BJ (cell line): ENCODE data around the gene SON. TPM values are rescaled to one million over a fixed set of nuclear protein-coding genes. Genes with fewer than 3 reads are reported as not detected.

Source experiments
- CTCF ChIA-PET: fragments of 350-600 bp; formaldehyde crosslinking; extraction: SDS; loops from one replicate; lab custom pipeline; 2021; ENCODE audit warnings: antibody characterized with exemption, inconsistent platforms; lab: Yijun Ruan, JAX
- POLR2A ChIA-PET: fragments of 300-600 bp; sonication (Branson Sonifier 250); formaldehyde crosslinking; extraction: SDS; loops from one replicate; lab custom pipeline; 2021; ENCODE audit warnings: antibody characterized with exemption; lab: Charles Lee
- DNase-seq: peaks from one replicate; pipeline ENCODE4 v3.0.0-alpha.2; 2011; ENCODE audit warnings: low read depth
- H3K27me3 ChIP-seq: 2 replicates; pipeline ENCODE4 v1.6.0; 2011; ENCODE audit warnings: low read length; ENCODE audit not compliant: control insufficient read depth, insufficient read depth
- H3K36me3 ChIP-seq: 2 replicates; pipeline ENCODE4 v1.5.1; 2011; ENCODE audit warnings: low read length; ENCODE audit not compliant: control insufficient read depth, insufficient read depth
- H3K4me3 ChIP-seq: 2 replicates; pipeline ENCODE4 v1.5.1; 2011; ENCODE audit warnings: low read depth, mild to moderate bottlenecking, control low read depth, low read length
- polyA plus RNA-seq: library from polyadenylated mRNA; depleted of rRNA; stranded (reverse); fragments of >200 nt; gene quantifications from 2 replicates; pipeline ENCODE4 v1.2.3, GENCODE V29; 2011
- TF ChIP-seq, protein P1 (sequence below): IDR thresholded peaks from 2 replicates; pipeline ENCODE4 v1.5.1; 2011; ENCODE audit warnings: low read depth, mild to moderate bottlenecking, control low read depth, inconsistent platforms, low read length, moderate library complexity; ENCODE audit not compliant: insufficient read depth

Gene SON
- polyA plus RNA-seq, 1 experiment, result 41.6 TPM

DNA sequence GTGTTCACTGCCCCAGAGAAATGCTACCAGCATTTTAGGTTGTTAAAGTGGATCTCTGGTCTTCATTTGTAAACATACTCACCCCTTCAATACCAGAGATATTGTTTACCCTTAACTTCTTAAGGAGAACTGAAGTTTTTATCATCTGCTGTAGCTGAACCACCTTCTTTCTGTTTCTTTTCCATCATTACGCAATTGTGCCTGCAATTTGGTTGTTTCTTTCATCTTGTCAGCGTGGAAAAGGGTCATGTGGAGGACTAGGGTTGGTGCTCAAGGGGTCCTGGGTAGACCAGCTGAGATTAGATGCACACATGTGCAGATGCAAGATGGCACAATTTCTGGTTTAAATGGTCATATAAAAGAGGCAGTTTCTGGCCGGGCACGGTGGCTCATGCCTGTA, 23.9 kb upstream of the SON start:
- H3K36me3 ChIP-seq, result peaks cover 4% of the 10 kb centered on the region; the same call in 1 of the 2 replicates
- ChIA-PET CTCF (interaction anchor here (1.2 kb wide), 1 partner anchor 12 kb away, joined by 3 read pairs; no protein-coding TSS in a partner anchor), POLR2A (no interaction called here)
- TF ChIP-seq, protein P1, sequence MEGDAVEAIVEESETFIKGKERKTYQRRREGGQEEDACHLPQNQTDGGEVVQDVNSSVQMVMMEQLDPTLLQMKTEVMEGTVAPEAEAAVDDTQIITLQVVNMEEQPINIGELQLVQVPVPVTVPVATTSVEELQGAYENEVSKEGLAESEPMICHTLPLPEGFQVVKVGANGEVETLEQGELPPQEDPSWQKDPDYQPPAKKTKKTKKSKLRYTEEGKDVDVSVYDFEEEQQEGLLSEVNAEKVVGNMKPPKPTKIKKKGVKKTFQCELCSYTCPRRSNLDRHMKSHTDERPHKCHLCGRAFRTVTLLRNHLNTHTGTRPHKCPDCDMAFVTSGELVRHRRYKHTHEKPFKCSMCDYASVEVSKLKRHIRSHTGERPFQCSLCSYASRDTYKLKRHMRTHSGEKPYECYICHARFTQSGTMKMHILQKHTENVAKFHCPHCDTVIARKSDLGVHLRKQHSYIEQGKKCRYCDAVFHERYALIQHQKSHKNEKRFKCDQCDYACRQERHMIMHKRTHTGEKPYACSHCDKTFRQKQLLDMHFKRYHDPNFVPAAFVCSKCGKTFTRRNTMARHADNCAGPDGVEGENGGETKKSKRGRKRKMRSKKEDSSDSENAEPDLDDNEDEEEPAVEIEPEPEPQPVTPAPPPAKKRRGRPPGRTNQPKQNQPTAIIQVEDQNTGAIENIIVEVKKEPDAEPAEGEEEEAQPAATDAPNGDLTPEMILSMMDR, result no peak
- H3K4me3 ChIP-seq, result no peak overlapping the region
- no peak for DNase-seq
- no peaks in the 10 kb centered on the region for H3K27me3 ChIP-seq

DNA sequence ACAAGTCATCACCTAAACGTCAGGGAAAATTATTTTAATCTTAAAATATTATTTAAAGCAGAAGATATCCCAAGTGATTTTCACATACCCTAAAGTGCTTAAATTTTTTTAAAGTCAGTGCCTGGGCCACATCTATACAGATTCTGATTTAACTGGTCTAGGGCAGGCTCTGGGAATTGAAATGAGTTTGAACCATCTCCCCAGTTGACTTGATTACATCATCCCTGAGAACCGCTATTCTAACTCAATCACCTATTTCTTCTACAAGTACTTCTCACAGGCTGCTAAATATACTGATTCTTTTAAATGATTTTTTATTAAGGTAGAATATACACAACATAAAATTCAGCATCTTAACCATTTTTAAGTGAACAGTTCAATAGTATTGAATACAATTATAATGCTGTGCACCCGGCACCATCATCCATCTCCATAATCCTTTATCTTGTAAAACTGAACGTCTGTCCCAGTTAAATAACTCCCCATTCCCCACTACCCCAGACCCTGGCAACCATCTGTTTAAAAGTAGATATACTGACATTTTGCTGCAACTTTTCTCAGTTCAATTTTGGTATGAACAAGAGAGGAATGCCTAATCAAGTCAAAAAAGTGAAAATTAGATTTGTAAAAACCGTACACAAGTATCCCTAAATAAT, 20.4 kb upstream of the SON start:
- CTCF ChIA-PET, result no interaction called here
- TF ChIP-seq, protein P1, result no peak
- Histone ChIP-seq H3K36me3 (peaks cover 6% of the 10 kb centered on the region), H3K27me3 (no peaks in the 10 kb centered on the region), H3K4me3 (no peak overlapping the region)
- POLR2A ChIA-PET, result no interaction called here
- no peak for DNase-seq

DNA sequence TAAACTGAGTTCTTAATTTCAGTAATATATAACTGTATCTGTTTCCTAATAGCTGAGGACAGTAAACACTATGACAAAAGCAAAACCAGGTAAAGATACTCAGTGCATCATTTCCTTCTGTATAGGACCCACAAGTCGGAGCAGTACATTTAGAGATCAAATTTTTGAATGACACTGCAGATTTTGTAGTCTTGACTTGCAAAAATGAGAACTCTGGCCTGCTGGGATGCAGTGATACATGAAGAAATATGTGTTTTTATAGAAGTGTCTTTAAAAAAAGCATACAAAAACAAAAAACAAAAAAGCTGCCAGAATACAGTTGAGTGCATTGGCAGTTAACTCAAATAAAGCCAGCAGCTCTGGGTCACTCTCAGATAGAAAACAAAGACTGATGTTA, 19.9 kb upstream of the SON start:
- Histone ChIP-seq H3K36me3 (peaks cover 10% of the 10 kb centered on the region), H3K4me3 (no peak overlapping the region), H3K27me3 (no peaks in the 10 kb centered on the region)
- ChIA-PET CTCF (no interaction called here), POLR2A (no interaction called here)
- TF ChIP-seq, protein P1, result no peak
- no peak for DNase-seq

DNA sequence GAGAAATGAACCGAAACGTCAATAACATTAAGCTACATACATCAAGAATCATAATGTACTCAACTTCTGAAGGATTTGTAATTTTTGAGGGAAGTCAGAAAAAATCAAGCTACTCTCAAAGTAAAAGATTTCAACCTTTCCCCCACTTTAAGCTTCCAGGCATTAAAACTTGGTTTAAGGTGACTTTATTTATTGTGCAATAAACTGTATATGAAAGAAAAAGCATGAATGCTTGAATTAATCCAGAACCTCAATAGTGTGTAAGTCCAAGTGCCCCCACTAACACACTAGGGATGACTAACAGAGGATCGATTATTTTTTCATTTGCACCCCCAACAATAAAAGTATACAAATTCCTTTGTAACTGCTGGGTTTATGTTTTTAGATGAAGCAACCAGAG, 11.8 kb upstream of the SON start:
- ChIA-PET CTCF (interaction anchor here (0.7 kb wide), 1 partner anchor 12 kb away, joined by 3 read pairs; no protein-coding TSS in a partner anchor), POLR2A (no interaction called here)
- TF ChIP-seq, protein P1, result no peak
- no peak for DNase-seq
- Histone ChIP-seq H3K4me3 (no peak overlapping the region), H3K36me3 (peaks cover 10% of the 10 kb centered on the region), H3K27me3 (no peaks in the 10 kb centered on the region)

DNA sequence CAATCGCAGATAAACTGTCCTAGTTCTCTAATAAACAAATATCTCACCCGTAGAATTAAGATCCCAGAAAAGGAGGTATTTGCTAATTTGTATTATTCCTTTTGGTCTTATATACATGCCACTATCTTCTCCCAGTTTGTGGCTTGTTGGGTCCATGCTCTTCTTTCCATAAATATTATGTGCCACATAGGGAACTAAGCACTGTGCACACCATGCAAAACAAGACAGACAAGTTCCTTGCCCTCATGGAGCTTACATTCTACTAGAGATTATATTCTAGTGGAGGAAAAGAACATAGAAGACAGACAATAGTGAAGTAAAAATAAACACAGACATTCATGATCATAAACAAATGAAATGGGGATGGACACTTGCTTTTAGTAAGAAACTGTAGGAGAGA, 5.6 kb upstream of the SON start:
- no peak overlapping the region for H3K4me3 ChIP-seq
- POLR2A ChIA-PET, result no interaction called here
- CTCF ChIA-PET, result interaction anchor here (1.4 kb wide), 1 partner anchor 69 kb away, joined by 5 read pairs; no protein-coding TSS in a partner anchor
- TF ChIP-seq, protein P1, result no peak
- DNase-seq, result no peak
- H3K36me3 ChIP-seq, result peaks cover 5% of the 10 kb centered on the region; the same call in 1 of the 2 replicates
- no peaks in the 10 kb centered on the region for H3K27me3 ChIP-seq
